CD4-positive, alpha-beta T cell treated with Interleukin-1 beta for 1 hour (primary cell): Measurements from ENCODE around the gene SRF.
"Not testable (repeated sequence)": the region's sequence is repeated elsewhere in the genome, so short reads cannot be mapped to it uniquely, and the experiment has no call there.

ENCODE experiments used
- DNase-seq, 2 donors: peaks; one replicate each; pipeline ENCODE4 v3.0.0-alpha.2; 2020 to 2022

SRF gene

GRCh38 chr6:43170931-43171706 is at the start of gene SRF:
Gene SRF (plus strand): TSS chr6:43171269. CDS start chr6:43171657, 388 bp downstream.
- DNase-seq: peak; percentile 99

GRCh38 chr6:43122146-43122545 is 48.9 kb upstream of the SRF start:
- DNase-seq: no peak

- DNase-seq: no peak
These were observed 47.4 kb upstream of the SRF start for GRCh38 chr6:43123461-43124314.

GRCh38 chr6:43124481-43124880 is 46.6 kb upstream of the SRF start:
- no peak for DNase-seq

- no peak for DNase-seq
These were observed 46.0 kb upstream of the SRF start for GRCh38 chr6:43125119-43125518.

GRCh38 chr6:43125555-43125954 is 45.5 kb upstream of the SRF start:
- no peak for DNase-seq

- no peak for DNase-seq
These were observed 43.9 kb upstream of the SRF start for GRCh38 chr6:43127180-43127579.

- no peak for DNase-seq
These were observed 43.2 kb upstream of the SRF start for GRCh38 chr6:43127877-43128276.

GRCh38 chr6:43128926-43129325 is 42.1 kb upstream of the SRF start:
- no peak for DNase-seq

GRCh38 chr6:43129434-43130194 is 41.5 kb upstream of the SRF start:
- DNase-seq: peak; percentile 5 to 25

- no peak for DNase-seq
These were observed 40.6 kb upstream of the SRF start for GRCh38 chr6:43130429-43130828.

- not testable (repeated sequence) for DNase-seq
These were observed 39.7 kb upstream of the SRF start for GRCh38 chr6:43131379-43131778.

- no peak for DNase-seq
These were observed 32.8 kb upstream of the SRF start for GRCh38 chr6:43138267-43138666.

GRCh38 chr6:43139973-43140372 is 31.1 kb upstream of the SRF start:
- not testable (repeated sequence) for DNase-seq

- no peak for DNase-seq
These were observed 29.4 kb upstream of the SRF start for GRCh38 chr6:43141644-43142043.

GRCh38 chr6:43142101-43142500 is 29.0 kb upstream of the SRF start:
- peak; percentile 28 to 33 for DNase-seq

- peak; percentile 75 to 77 for DNase-seq
These were observed 27.6 kb upstream of the SRF start for GRCh38 chr6:43143235-43144128.

- DNase-seq: no peak
These were observed 26.2 kb upstream of the SRF start for GRCh38 chr6:43144879-43145278.

- no peak for DNase-seq
These were observed 24.8 kb upstream of the SRF start for GRCh38 chr6:43146261-43146660.

- no peak for DNase-seq
These were observed 24.1 kb upstream of the SRF start for GRCh38 chr6:43146709-43147688.
